Natural killer cell (primary cell): ENCODE data around the gene MEPE. TPM values are rescaled to one million over a fixed set of nuclear protein-coding genes. Genes with fewer than 3 reads are reported as not detected.

Experiments used
- ATAC-seq, 3 donors: fragments of 150-1000 bp in 2 of 3; fragments of 200-7000 bp in 1 of 3; cut with Tn5 transposase; 1 replicate in 1 of 3; 2 replicates in 2 of 3; pipeline ENCODE4 v1.10.0; 2021; ENCODE audit warnings: mild to moderate bottlenecking in 2 of 3, moderate library complexity in 2 of 3
- DNase-seq, 2 donors: peaks; one replicate each; pipeline versions ENCODE4 v3.0.0 to v3.0.0-alpha.2; 2013 to 2021; ENCODE audit warnings: mixed read lengths in 1 of 2
- H3K27ac ChIP-seq: one replicate; pipeline ENCODE4 v1.5.1; 2013; ENCODE audit warnings: mild to moderate bottlenecking, low read length
- H3K27me3 ChIP-seq: one replicate; pipeline ENCODE4 v1.6.1; 2013; ENCODE audit warnings: low read length; ENCODE audit not compliant: control insufficient read depth, insufficient read depth
- H3K36me3 ChIP-seq: one replicate; pipeline ENCODE4 v1.6.1; 2013; ENCODE audit warnings: low read length; ENCODE audit not compliant: control insufficient read depth, insufficient read depth
- H3K4me1 ChIP-seq: one replicate; pipeline ENCODE4 v1.6.1; 2013; ENCODE audit warnings: low read length; ENCODE audit not compliant: control insufficient read depth, insufficient read depth
- H3K4me3 ChIP-seq: one replicate; pipeline ENCODE4 v1.5.1; 2013; ENCODE audit warnings: low read length
- H3K9me3 ChIP-seq: one replicate; pipeline ENCODE4 v1.6.1; 2013; ENCODE audit warnings: low read length; ENCODE audit not compliant: control insufficient read depth, insufficient read depth
- H3K27ac Mint-ChIP-seq, 2 donors: one replicate each; pipeline ENCODE4 v1.8.0; 2022; ENCODE audit warnings: mild to moderate bottlenecking in 2 of 2, mixed read lengths in 2 of 2, moderate library complexity in 1 of 2
- H3K27me3 Mint-ChIP-seq, 2 donors: one replicate each; pipeline ENCODE4 v1.8.0; 2022; ENCODE audit warnings: low read depth in 2 of 2, mixed read lengths in 2 of 2
- H3K36me3 Mint-ChIP-seq: one replicate; pipeline ENCODE4 v1.8.0; 2022; ENCODE audit warnings: mixed read lengths
- H3K4me1 Mint-ChIP-seq, 2 donors: one replicate each; pipeline ENCODE4 v1.8.0; 2022; ENCODE audit warnings: mixed read lengths in 2 of 2
- H3K4me3 Mint-ChIP-seq: one replicate; pipeline ENCODE4 v1.8.0; 2022; ENCODE audit warnings: mild to moderate bottlenecking, moderate library complexity, mixed read lengths
- H3K9me3 Mint-ChIP-seq, 2 donors: one replicate each; pipeline ENCODE4 v1.8.0; 2022; ENCODE audit warnings: mixed read lengths in 2 of 2
- WGBS: methylation state at CpG from one replicate; pipeline ENCODE4 v1.1.7; 2013; ENCODE audit warnings: missing lambda C conversion rate; ENCODE audit not compliant: insufficient coverage; 5-methylcytosine and 5-hydroxymethylcytosine counted together
- intact Hi-C: fragments of 100-400 bp; cut with micrococcal nuclease; formaldehyde crosslinking; loops from one replicate; pipeline ENCODE4 v1.14.2; 2022
- total RNA-seq, 4 donors: library from RNA; stranded (reverse); fragments of 120-200 nt in 1 of 4; gene quantifications; one replicate each; pipeline versions ENCODE4 v1.2.3 to v1.2.4, GENCODE V29; 2013 to 2022
- TF ChIP-seq, protein P1 (sequence below): fragments of 200-600 bp; IDR thresholded peaks from one replicate; pipeline ENCODE4 v1.8.0; 2022; ENCODE audit warnings: antibody characterized with exemption

The MEPE gene
- total RNA-seq, 3 donors from 2014 or later (not counting 1 experiment from before 2014, with no cell fraction given): not detected

DNA sequence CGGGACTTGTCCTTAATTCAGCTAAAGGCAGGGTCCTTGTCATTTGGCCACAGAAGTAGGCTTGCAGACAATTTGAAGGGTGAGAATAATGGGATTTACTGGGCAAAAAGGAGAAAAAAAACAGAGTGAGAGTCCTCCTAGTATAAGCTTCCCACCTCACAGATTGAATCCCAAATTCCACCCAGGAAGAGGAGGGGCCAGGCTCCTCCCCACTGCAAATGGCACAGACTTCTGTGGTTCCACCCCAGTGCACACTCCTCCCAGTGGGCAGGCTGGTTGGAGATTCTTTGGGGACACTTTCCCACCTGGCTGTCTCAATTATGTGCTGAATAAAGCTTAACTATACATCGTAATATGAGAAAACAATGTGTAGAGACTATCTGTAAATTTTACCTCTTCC, 31.6 kb downstream of the MEPE start:
- Histone ChIP-seq H3K4me3 (no peak overlapping the region), H3K27ac (no peak overlapping the region), H3K9me3 (no peaks in the 10 kb centered on the region), H3K36me3 (no peaks in the 10 kb centered on the region), H3K4me1 (no peaks in the 10 kb centered on the region), H3K27me3 (no peaks in the 10 kb centered on the region)
- DNase-seq (no peak), ATAC-seq (no peak)
- Mint-ChIP-seq H3K27ac (no peak overlapping the region), H3K9me3 (no peaks in the 10 kb centered on the region), H3K27me3 (peaks cover 16% of the 10 kb centered on the region in 2 donors), H3K4me1 (no peaks in the 10 kb centered on the region), H3K36me3 (no peaks in the 10 kb centered on the region), H3K4me3 (no peak overlapping the region)
- TF ChIP-seq, protein P1, sequence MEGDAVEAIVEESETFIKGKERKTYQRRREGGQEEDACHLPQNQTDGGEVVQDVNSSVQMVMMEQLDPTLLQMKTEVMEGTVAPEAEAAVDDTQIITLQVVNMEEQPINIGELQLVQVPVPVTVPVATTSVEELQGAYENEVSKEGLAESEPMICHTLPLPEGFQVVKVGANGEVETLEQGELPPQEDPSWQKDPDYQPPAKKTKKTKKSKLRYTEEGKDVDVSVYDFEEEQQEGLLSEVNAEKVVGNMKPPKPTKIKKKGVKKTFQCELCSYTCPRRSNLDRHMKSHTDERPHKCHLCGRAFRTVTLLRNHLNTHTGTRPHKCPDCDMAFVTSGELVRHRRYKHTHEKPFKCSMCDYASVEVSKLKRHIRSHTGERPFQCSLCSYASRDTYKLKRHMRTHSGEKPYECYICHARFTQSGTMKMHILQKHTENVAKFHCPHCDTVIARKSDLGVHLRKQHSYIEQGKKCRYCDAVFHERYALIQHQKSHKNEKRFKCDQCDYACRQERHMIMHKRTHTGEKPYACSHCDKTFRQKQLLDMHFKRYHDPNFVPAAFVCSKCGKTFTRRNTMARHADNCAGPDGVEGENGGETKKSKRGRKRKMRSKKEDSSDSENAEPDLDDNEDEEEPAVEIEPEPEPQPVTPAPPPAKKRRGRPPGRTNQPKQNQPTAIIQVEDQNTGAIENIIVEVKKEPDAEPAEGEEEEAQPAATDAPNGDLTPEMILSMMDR: no peak
- intact Hi-C loops: no loop called here
- WGBS: 89% methylated on average over 1 of the region's 2 CpGs

DNA sequence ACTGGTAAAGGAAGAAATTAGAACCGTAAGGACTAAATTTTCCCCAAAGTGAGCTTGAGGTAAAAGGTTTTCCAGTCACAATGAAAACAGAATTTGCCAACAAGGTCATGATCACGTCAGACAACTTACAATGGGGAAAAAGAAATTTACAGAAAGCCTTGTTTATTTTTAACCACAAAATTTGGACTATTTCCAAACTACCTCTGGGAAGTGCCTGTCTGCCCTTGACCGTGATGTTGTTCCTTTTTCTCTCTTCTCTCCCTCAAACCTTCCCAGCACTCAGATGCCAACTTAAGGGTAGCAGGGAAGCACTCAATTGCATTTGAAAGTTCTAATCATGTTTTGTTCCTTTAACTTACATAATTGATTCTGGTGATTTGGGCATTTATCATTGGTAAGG, 32.5 kb downstream of the MEPE start:
- H3K36me3 ChIP-seq: no peaks in the 10 kb centered on the region
- H3K9me3 Mint-ChIP-seq: no peaks in the 10 kb centered on the region
- H3K4me1 ChIP-seq: no peaks in the 10 kb centered on the region
- no peaks in the 10 kb centered on the region for H3K4me1 Mint-ChIP-seq
- no peak overlapping the region for H3K27ac Mint-ChIP-seq
- no peaks in the 10 kb centered on the region for H3K27me3 ChIP-seq
- H3K4me3 Mint-ChIP-seq: no peak overlapping the region
- TF ChIP-seq, protein P1: no peak
- 56% methylated on average over 3 of the region's 3 CpGs for WGBS
- no peak for ATAC-seq
- intact Hi-C loops: no loop called here
- no peak overlapping the region for H3K27ac ChIP-seq
- DNase-seq: no peak
- H3K36me3 Mint-ChIP-seq: no peaks in the 10 kb centered on the region
- peaks cover 12 to 16% of the 10 kb centered on the region in 2 donors for H3K27me3 Mint-ChIP-seq
- no peak overlapping the region for H3K4me3 ChIP-seq
- H3K9me3 ChIP-seq: no peaks in the 10 kb centered on the region

DNA sequence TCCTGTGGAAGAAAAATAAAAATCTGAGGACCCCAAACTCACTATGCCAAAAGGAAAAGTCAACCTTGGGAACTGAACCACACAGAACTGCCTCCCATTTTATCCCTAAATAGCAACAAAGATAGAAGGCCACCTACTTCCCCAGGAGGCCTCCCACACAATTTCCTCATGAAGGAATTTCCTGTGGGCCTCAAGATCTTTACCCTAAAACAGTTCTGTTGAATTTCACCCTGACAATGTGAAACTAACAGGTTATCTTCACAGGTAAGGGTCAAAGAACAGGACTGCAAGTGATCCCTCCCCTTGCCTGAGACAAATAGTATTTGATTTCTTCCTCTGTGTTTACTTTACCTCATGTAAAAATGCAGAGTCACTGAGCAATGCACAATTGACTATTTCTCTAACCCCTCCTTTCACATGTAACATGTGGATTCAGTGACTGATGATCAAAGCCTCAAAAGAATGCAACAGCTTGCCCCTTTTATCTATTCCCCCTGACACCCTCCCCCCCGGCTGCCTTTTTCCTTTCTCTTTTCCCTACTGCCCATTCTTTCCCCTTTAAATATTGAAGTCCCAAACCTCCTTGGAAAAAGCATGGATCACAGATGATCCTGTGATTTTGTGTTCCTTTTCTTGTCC, 33.3 kb downstream of the MEPE start:
- TF ChIP-seq, protein P1: no peak

DNA sequence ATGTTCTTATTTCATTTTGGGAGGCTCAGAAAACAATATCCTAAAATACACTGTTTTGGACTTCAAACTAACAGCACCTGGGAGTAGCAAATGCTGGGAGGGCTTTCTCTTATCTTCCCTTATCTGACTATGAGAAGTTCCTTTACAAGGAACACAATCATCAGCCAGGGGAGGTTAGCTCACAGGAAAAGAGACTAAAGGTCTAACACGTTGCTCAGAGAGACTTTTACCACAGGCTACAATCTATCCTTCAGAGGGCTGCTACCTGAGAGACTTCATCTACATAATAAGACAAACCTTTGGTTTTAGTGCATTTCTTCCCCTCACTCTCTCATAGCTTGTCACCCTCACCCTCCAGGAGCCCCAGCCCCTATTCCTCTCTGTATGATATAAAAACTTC, 35.8 kb downstream of the MEPE start:
- Histone ChIP-seq H3K36me3 (no peaks in the 10 kb centered on the region), H3K9me3 (no peaks in the 10 kb centered on the region), H3K4me3 (no peak overlapping the region), H3K27ac (no peak overlapping the region), H3K27me3 (no peaks in the 10 kb centered on the region), H3K4me1 (no peaks in the 10 kb centered on the region)
- ATAC-seq (no peak), DNase-seq (no peak)
- no peaks in the 10 kb centered on the region for H3K4me1 Mint-ChIP-seq
- H3K36me3 Mint-ChIP-seq: no peaks in the 10 kb centered on the region
- 0% methylated on average over 1 of the region's 1 CpG for WGBS
- no peaks in the 10 kb centered on the region for H3K9me3 Mint-ChIP-seq
- H3K4me3 Mint-ChIP-seq: no peak overlapping the region
- intact Hi-C loops: no loop called here
- peaks cover 17 to 29% of the 10 kb centered on the region in 2 donors for H3K27me3 Mint-ChIP-seq
- no peak overlapping the region for H3K27ac Mint-ChIP-seq
- TF ChIP-seq, protein P1: no peak

More for the DNA sequence above, 33.3 kb downstream of the MEPE start:
- H3K27ac ChIP-seq: no peak overlapping the region
- WGBS: 100% methylated on average over 1 of the region's 1 CpG
- H3K4me1 Mint-ChIP-seq: no peaks in the 10 kb centered on the region
- H3K9me3 Mint-ChIP-seq: no peaks in the 10 kb centered on the region
- no peak overlapping the region for H3K4me3 Mint-ChIP-seq
- no peak overlapping the region for H3K27ac Mint-ChIP-seq
- no peaks in the 10 kb centered on the region for H3K27me3 ChIP-seq
- no peaks in the 10 kb centered on the region for H3K9me3 ChIP-seq
- DNase-seq (no peak), ATAC-seq (no peak)
- peaks cover 12 to 16% of the 10 kb centered on the region in 2 donors for H3K27me3 Mint-ChIP-seq
- H3K4me1 ChIP-seq: no peaks in the 10 kb centered on the region
- H3K36me3 ChIP-seq: no peaks in the 10 kb centered on the region
- H3K36me3 Mint-ChIP-seq: no peaks in the 10 kb centered on the region
- H3K4me3 ChIP-seq: no peak overlapping the region
- intact Hi-C loops: no loop called here
